ENCODE results near the gene MEIS2.

DNA sequence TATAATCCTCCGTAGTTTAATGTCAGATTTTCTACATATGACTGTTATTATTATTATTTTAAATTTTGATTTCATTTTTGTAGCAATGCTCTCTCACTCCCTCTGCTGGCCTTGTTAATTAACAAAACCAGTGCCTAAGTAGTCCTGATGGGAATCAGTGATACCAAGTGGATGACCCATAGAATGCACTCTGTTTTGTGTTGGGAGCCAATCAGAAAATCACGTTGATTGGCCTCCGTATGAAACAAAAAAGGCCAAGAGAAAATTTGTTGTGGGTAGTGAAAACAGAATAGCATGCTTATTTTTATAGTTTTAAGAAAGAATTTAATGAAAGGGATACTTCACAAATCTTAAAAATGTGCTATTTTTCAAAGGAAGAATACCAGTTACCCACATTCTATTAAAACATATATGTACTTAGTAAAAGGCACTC, 34.4 kb upstream of the MEIS2 start:
- TF ChIP-seq CTCF (IDR thresholded peaks at IDR 0.05), result peak in 5 of 6 experiments; percentile 33 to 57 (median 55)
- TF ChIP-seq POLR2A (IDR thresholded peaks at IDR 0.05), result no peak

All from Peyer's patch (tissue), 4 donors.